Activated T-helper 1 cell treated with Interleukin-2 at 50 U/mL for 16 hours (primary cell): ENCODE data around the gene ZC3H15.
A peak's percentile ranks its signal among the peaks of the same experiment; 100 is the strongest.
"Not testable (repeated sequence)": the region's sequence is repeated elsewhere in the genome, so short reads cannot be mapped to it uniquely, and the experiment has no call there.

Source experiments
- DNase-seq: peaks from one replicate; pipeline ENCODE4 v3.0.0-alpha.2; 2020; ENCODE audit warnings: low read depth

Gene ZC3H15

GRCh38 chr2:186485871-186486650, at the start of gene ZC3H15:
Gene ZC3H15 (plus strand): TSS chr2:186486260. CDS start chr2:186486383, 123 bp downstream.
- DNase-seq, result peak; percentile 94

GRCh38 chr2:186437719-186438118, 48.3 kb upstream of the ZC3H15 start:
- no peak for DNase-seq

GRCh38 chr2:186439673-186440095, 46.4 kb upstream of the ZC3H15 start:
- not testable (repeated sequence) for DNase-seq

GRCh38 chr2:186440506-186440905, 45.6 kb upstream of the ZC3H15 start:
- DNase-seq, result no peak

- DNase-seq, result no peak
Measured at GRCh38 chr2:186442885-186443284, 43.2 kb upstream of the ZC3H15 start.

GRCh38 chr2:186443851-186444250, 42.2 kb upstream of the ZC3H15 start:
- DNase-seq, result no peak

GRCh38 chr2:186445506-186445905, 40.6 kb upstream of the ZC3H15 start:
- DNase-seq, result no peak

- DNase-seq, result no peak
Measured at GRCh38 chr2:186455613-186456012, 30.4 kb upstream of the ZC3H15 start.

GRCh38 chr2:186456941-186457340, 29.1 kb upstream of the ZC3H15 start:
- no peak for DNase-seq

- no peak for DNase-seq
Measured at GRCh38 chr2:186457908-186458307, 28.2 kb upstream of the ZC3H15 start.

GRCh38 chr2:186459009-186459408, 27.1 kb upstream of the ZC3H15 start:
- no peak for DNase-seq

- no peak for DNase-seq
Measured at GRCh38 chr2:186460465-186460864, 25.6 kb upstream of the ZC3H15 start.

GRCh38 chr2:186466743-186467142, 19.3 kb upstream of the ZC3H15 start:
- DNase-seq, result no peak

- DNase-seq, result no peak
Measured at GRCh38 chr2:186467421-186467820, 18.6 kb upstream of the ZC3H15 start.

GRCh38 chr2:186472722-186473493, 13.2 kb upstream of the ZC3H15 start:
- not testable (repeated sequence) for DNase-seq

- not testable (repeated sequence) for DNase-seq
Measured at GRCh38 chr2:186474239-186474638, 11.8 kb upstream of the ZC3H15 start.

- no peak for DNase-seq
Measured at GRCh38 chr2:186477790-186478189, 8.3 kb upstream of the ZC3H15 start.

GRCh38 chr2:186480991-186481390, 5.1 kb upstream of the ZC3H15 start:
- no peak for DNase-seq

GRCh38 chr2:186484062-186484735, 1.9 kb upstream of the ZC3H15 start:
- DNase-seq, result no peak

- no peak for DNase-seq
Measured at GRCh38 chr2:186485576-186485870, 537 bp upstream of the ZC3H15 start.

GRCh38 chr2:186486651-186487647, 889 bp downstream of the ZC3H15 start:
- no peak for DNase-seq
